DMS153 (cell line): ENCODE results near the gene RBM44.

Source experiments
- DNase-seq: peaks from one replicate; lab custom pipeline; 2025; lab: John Stamatoyannopoulos, UW

Gene RBM44

DNA sequence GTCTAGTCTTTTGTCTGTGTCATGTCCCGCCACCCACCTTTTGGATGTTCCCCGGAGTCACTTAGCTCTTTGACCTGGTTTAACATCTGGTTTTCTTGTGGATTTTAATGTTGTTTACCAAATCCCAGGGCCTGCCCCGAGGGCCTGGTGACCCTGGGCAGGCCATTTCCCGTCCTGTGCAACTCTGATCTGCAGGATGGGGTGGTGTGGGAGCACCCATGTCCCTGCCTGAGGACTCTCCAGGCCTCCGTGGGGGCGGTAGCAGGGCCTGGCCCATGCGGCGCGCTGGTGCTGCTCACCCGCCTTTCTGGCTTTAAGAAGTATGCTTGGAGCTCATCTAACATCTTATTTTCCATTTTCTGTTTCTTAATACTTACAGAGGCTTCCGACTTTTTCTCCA, 71.5 kb downstream of the RBM44 start:
- DNase-seq = no peak

GRCh38 chr2:237870754-237871651, 72.4 kb downstream of the RBM44 start:
- no peak for DNase-seq

DNA sequence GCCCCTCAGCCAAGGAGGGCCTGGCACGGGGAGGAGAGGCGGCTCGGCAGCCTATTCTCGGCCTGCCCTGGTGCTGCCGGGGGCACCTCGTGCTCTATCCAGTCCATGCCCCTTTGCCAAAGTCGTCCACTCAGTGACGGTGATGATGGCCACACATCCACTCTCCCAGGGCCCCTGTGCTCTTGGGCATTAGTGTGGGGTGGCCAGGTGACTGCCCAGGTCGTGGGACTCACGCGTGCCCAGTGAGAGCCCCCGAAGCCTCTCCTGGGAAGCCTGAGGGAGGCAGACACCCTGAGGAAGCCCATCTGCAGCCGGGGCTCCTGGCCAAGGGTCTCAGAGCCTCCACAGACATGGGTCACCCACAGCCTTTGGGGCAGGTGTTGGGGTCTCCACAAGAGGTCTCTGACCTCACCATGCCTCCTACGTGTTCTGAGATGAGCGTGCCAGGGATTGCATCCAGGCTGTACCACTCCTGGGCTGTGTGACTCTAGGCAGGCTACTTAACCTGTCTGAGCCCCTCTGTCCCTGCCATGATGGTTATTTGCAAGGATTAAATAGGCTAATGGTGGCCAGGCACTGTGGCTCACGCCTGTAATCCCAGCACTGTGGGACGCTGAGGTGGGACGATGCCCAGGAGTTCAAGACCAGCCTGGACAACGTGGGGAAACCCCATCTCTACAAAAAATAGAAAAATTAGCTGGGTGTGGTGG, 73.8 kb downstream of the RBM44 start:
- DNase-seq = no peak

DNA sequence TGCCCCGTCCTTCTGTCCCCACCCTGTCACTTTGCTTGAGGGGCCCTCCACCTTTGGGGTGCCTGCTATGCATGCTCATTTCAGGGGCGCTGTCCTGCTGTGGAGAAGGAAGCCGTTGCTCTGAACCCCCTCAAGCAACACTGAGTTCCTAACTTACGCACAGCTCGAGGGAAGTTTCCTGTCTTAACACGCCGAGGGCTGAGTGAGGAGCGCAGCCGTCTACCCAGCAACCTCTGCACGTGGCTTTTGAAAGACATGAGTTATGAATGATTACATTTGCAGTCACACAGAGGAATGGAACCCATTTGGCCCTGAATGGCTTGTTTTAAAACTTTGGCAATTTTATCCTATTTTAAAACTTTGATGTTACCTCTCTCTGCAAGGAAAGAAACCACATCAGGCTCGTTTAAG, 74.8 kb downstream of the RBM44 start:
- DNase-seq = no peak

DNA sequence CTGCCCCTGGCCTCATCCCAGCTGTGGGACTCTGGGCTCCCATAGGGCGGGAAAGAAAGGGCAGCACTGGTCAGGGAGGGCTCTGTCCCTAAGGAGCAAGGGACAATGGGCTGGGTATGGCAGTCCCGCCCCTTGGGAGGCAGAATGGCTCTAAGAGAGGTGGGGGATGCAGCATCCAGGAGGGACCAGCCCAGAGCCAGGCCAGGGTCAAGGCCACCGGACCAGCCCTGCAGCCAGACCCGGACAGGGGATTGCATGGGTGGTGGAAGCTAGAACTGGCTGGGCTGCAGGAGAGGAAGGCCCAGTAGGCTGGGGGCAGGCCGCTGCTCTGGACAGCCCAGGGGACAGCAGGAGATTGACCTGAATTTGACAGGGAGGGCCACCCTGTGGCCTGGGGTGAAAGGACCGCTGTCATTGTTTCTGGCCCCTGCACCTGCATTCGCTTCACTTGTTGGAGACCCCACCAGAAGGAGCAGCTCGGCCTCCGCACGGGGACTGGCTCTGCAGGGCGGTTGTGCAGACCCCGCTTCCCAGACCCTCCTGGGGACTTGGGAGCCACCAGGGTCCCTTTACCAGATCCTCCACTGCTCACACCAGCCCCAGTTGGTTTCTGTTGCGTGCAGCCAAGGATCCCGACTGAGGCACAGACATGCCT, 75.4 kb downstream of the RBM44 start:
- DNase-seq = no peak

DNA sequence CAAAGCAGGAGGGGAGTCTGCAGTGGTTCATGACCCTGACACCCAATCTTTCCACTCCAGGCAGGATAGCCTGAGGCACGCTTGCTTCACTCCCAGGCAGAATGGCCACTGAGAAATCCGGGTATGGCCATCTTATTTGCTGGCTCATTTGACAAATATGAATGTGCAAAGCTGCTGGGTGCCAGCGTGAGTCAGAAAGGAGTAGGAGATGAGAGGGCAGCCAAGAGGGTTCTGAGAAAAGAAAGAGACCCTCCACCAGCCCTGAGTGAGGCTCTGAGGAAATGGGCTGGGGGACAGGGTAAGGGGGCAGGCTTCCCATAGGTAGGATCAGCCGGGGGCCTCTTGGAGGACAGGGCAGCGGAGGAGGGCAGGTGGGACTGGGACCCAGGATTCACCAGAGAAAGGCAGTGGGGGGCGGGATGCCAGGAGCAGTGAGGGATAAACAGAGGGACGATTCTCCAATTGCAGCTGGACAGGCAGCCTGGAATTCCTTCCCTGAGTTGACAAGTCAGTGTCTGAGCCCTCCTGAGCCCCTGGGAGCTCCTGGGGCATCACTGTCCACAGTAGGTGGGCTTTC, 76.1 kb downstream of the RBM44 start:
- no peak for DNase-seq

DNA sequence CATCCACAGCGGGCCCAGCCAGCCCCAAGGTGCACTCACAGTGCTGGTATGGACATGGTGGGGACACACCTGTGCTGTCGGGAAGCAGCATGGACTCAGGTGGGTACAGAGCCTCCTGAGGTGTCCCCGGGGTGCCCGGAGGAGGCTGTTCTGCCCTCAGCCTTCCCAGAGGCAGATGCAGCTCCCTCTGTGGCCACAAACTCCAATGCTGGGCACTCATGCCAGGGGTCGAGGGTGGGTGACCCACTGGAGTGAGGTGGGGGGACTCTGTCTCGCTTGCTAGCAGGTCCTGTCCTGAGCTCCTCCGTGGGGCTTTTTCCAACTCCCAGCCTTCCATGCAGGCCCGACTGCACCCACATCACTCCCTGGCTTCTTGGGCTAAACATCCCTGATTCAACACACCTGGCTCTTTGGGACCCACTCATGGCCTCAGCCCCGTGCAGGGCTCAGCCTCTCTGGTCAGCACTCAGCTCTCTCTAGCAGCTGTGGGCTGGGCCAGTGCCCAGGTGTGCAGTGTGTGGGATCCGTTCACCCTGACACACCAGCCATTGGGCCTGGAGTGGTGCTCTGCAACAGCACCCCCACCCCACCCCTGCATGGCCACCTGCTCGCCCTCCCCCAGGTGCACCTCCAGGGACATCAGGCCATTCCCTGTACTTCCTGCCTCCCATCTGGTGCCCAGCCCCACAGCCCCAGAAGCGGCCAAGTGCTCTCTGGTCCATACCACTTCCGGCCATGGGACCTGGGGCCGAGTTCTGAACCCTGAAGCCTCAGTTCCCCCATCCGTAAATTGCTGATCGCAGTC, 76.9 kb downstream of the RBM44 start:
- no peak for DNase-seq

- no peak for DNase-seq
Observed at GRCh38 chr2:237876061-237876526, 77.5 kb downstream of the RBM44 start.

GRCh38 chr2:237876532-237876931, 78.0 kb downstream of the RBM44 start:
- DNase-seq = no peak

GRCh38 chr2:237876951-237877491, 78.4 kb downstream of the RBM44 start:
- DNase-seq = no peak

DNA sequence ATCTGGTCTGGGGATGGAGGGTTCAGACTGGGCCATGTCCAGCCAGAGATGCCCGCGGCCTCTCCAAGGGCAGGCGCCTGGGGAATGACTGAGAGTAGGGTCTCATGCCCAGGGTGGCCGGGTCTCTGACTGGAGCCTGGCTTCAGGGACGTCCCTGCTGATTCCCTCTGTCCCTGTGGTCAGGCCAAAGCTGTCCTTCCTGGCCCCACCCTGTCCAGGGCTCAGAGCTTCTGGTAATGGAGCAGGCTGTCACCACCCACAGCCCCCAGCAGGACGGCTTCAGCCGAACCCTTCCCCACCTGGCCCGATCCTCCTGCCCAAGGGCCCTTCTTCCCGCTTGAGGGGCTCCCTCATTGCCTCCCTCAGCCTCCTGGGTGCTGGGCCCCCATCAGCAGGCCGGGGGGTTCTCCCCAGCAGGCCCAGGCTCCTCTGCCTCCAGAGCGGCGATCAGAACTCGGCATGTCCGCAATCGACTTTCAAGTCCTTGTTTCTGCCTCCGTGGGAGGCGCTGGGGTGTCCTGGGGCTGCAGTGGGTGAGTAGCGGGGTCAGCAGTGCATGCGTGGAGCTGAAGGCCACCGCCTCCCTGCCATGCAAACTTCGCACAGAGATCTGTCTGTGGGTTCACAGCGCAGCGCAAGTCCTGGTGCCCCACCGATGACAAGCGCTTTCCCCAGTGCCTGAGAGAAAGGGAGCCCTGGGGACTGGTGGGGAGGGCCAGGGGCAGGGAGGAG, 79.2 kb downstream of the RBM44 start:
- DNase-seq = no peak

- DNase-seq = no peak
Observed at GRCh38 chr2:237878321-237879057, 79.9 kb downstream of the RBM44 start.

GRCh38 chr2:237879058-237879430, 80.5 kb downstream of the RBM44 start:
- no peak for DNase-seq

DNA sequence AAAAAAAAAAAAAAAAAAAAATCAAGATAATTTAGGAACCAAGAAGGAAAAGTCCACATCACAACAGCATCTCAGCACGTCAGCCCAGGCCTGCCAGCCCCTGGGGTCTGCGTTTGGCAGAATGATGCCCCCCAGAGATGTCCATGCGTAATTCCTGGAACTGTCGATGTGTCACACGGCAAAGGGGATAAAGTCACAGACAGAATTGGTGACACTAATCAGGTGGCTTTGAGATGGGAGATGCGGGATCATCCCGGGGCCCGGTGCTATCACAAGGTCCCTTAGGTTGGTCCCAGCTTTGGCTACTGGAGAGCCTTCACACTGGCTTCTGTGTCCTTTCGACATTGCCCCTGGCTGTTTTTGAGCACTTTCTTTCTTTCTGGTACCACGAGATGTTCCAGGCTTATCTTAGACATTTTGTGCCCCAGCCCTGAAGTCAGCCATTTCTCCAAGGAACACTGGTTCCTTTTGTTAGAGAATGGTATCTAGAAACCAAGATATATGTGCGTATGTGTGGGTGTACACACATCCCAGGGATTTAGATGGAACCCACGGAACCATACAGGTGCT, 81.5 kb downstream of the RBM44 start:
- DNase-seq = no peak

GRCh38 chr2:237882510-237883481, 84.2 kb downstream of the RBM44 start:
- no peak for DNase-seq

- DNase-seq = no peak
Observed at GRCh38 chr2:237883951-237884446, 85.4 kb downstream of the RBM44 start.

GRCh38 chr2:237884681-237885080, 86.1 kb downstream of the RBM44 start:
- no peak for DNase-seq
